K562 (cell line): ENCODE data around the gene NLK. TPM values are rescaled to one million over a fixed set of nuclear protein-coding genes. Genes with fewer than 3 reads are reported as not detected.
A peak's percentile ranks its signal among the peaks of the same experiment; 100 is the strongest.

Source experiments
- HCFC1 ChIP-seq: IDR thresholded peaks from 2 replicates; pipeline ENCODE4 v1.6.1; 2012; ENCODE audit warnings: low read depth, low read length, improper control_type of control experiment
- KDM2B ChIP-seq: fragments of 250-450 bp; sonication (Bioruptor Pico); IDR thresholded peaks from 2 replicates; pipeline ENCODE4 v1.8.0; 2021; ENCODE audit warnings: mild to moderate bottlenecking, moderate library complexity
- MEF2A ChIP-seq: IDR thresholded peaks from 2 replicates; pipeline ENCODE4 v1.6.1; 2011; ENCODE audit warnings: low read depth, mild to moderate bottlenecking, low read length, moderate library complexity; ENCODE audit not compliant: control insufficient read depth
- MXI1 ChIP-seq: IDR thresholded peaks from 2 replicates; pipeline ENCODE4 v1.6.1; 2011; ENCODE audit warnings: low read depth, mild to moderate bottlenecking, improper control_type of control experiment, low read length
- RBM14 ChIP-seq: fragments of 200-400 bp; formaldehyde crosslinking; IDR thresholded peaks from 2 replicates; pipeline ENCODE4 v1.6.1; 2018; ENCODE audit warnings: low read depth, mild to moderate bottlenecking, low read length, moderate library complexity, borderline replicate concordance; ENCODE audit not compliant: insufficient read depth
- RBM25 ChIP-seq: fragments of 200-400 bp; formaldehyde crosslinking; IDR thresholded peaks from 2 replicates; pipeline ENCODE4 v1.6.1; 2018; ENCODE audit warnings: low read length, low read depth, moderate library complexity; ENCODE audit not compliant: severe bottlenecking
- ZNF253 ChIP-seq: fragments of 250-450 bp; sonication (Bioruptor Pico); conservative IDR thresholded peaks from 2 replicates; pipeline ENCODE4 v1.6.1; 2021; ENCODE audit warnings: mild to moderate bottlenecking
- ZNF77 ChIP-seq: fragments of 250-450 bp; sonication (Bioruptor Pico); IDR thresholded peaks from 2 replicates; pipeline ENCODE4 v1.5.0; 2020
- polyA plus RNA-seq, 8 experiments: library from polyadenylated mRNA; depleted of rRNA in 4 of 8; stranded (reverse) in 5 of 8; unstranded in 3 of 8; fragments of >200 nt; fragmentation: Nextera tagmentation in 2 of 8; fragmentation: Illumina TruSeq in 1 of 8; extraction: Ambion mirVana in 2 of 8; extraction: Trizol in 1 of 8; gene quantifications; 2 replicates each; pipeline versions ENCODE4 v1.2.1 to v1.2.3, GENCODE V29; 2011 to 2014; ENCODE audit warnings: inconsistent platforms in 1 of 8, missing spikeins in 1 of 8
- total RNA-seq, 7 experiments: library from RNA; depleted of rRNA in 6 of 7; stranded (reverse); fragments of >200 nt in 6 of 7; fragmentation: Illumina TruSeq in 2 of 7; extraction: Trizol in 2 of 7; gene quantifications; 2 replicates each; pipeline versions ENCODE4 v1.2.1 to v1.2.3, GENCODE V29; 2011 to 2021; ENCODE audit warnings: low replicate concordance in 1 of 7
- TF ChIP-seq, protein P1 (sequence below): fragments of 200-600 bp; sonication (generic); IDR thresholded peaks from one replicate; pipeline ENCODE4 v1.6.1; 2012; ENCODE audit warnings: mild to moderate bottlenecking, low read depth, low read length, inconsistent platforms
- TF ChIP-seq, protein P2 (sequence below): IDR thresholded peaks from 2 replicates; pipeline ENCODE4 v1.6.1; 2016; ENCODE audit warnings: missing genetic modification characterization, missing compliant biosample characterization
- TF ChIP-seq, protein P3 (sequence below), 3 experiments: fragments of 200-800 bp in 1 of 3; fragments of 250-450 bp in 1 of 3; fragments of 450-650 bp in 1 of 3; sonication (Bioruptor Pico) in 1 of 3; sonication (Bioruptor generic) in 1 of 3; formaldehyde crosslinking in 1 of 3; IDR thresholded peaks; 2 replicates each; pipeline versions ENCODE4 v1.6.1 to v1.8.0; 2016 to 2022; ENCODE audit warnings: mild to moderate bottlenecking in 2 of 3, missing genetic modification characterization in 2 of 3, missing compliant biosample characterization in 1 of 3, moderate library complexity in 1 of 3

NLK gene
- total and polyA plus RNA-seq, 9 of the 15 experiments (the other 6 are each of a cell fraction or from before 2014, with no cell fraction given): 10.9 to 59.6 (median 26.7) TPM

DNA sequence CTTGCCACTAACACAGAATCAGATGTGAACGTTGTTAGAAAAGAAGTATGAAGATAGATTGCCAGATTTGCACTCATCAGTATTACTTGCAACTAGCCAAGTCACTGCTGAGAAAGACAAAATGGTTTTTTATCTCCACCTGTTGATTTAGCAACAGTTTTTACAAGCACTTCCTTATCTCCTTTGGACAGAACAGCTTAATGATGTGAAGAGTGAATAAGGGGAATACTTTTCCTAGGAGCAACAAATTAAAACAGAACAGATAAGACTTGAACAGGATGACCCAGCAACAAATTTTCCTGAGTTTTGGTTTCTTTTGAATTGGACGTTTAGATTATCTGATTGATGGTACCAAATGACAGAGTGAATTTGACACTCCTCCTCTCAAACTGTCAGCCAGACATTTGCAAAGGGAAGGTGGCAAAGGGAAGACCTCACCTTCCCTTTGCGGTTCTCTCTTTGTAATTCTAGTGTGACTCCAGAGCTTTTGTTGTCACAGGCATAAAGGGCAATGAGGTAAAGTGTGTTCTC, 130.6 kb downstream of the NLK start (continued):
- TF ChIP-seq, protein P1, sequence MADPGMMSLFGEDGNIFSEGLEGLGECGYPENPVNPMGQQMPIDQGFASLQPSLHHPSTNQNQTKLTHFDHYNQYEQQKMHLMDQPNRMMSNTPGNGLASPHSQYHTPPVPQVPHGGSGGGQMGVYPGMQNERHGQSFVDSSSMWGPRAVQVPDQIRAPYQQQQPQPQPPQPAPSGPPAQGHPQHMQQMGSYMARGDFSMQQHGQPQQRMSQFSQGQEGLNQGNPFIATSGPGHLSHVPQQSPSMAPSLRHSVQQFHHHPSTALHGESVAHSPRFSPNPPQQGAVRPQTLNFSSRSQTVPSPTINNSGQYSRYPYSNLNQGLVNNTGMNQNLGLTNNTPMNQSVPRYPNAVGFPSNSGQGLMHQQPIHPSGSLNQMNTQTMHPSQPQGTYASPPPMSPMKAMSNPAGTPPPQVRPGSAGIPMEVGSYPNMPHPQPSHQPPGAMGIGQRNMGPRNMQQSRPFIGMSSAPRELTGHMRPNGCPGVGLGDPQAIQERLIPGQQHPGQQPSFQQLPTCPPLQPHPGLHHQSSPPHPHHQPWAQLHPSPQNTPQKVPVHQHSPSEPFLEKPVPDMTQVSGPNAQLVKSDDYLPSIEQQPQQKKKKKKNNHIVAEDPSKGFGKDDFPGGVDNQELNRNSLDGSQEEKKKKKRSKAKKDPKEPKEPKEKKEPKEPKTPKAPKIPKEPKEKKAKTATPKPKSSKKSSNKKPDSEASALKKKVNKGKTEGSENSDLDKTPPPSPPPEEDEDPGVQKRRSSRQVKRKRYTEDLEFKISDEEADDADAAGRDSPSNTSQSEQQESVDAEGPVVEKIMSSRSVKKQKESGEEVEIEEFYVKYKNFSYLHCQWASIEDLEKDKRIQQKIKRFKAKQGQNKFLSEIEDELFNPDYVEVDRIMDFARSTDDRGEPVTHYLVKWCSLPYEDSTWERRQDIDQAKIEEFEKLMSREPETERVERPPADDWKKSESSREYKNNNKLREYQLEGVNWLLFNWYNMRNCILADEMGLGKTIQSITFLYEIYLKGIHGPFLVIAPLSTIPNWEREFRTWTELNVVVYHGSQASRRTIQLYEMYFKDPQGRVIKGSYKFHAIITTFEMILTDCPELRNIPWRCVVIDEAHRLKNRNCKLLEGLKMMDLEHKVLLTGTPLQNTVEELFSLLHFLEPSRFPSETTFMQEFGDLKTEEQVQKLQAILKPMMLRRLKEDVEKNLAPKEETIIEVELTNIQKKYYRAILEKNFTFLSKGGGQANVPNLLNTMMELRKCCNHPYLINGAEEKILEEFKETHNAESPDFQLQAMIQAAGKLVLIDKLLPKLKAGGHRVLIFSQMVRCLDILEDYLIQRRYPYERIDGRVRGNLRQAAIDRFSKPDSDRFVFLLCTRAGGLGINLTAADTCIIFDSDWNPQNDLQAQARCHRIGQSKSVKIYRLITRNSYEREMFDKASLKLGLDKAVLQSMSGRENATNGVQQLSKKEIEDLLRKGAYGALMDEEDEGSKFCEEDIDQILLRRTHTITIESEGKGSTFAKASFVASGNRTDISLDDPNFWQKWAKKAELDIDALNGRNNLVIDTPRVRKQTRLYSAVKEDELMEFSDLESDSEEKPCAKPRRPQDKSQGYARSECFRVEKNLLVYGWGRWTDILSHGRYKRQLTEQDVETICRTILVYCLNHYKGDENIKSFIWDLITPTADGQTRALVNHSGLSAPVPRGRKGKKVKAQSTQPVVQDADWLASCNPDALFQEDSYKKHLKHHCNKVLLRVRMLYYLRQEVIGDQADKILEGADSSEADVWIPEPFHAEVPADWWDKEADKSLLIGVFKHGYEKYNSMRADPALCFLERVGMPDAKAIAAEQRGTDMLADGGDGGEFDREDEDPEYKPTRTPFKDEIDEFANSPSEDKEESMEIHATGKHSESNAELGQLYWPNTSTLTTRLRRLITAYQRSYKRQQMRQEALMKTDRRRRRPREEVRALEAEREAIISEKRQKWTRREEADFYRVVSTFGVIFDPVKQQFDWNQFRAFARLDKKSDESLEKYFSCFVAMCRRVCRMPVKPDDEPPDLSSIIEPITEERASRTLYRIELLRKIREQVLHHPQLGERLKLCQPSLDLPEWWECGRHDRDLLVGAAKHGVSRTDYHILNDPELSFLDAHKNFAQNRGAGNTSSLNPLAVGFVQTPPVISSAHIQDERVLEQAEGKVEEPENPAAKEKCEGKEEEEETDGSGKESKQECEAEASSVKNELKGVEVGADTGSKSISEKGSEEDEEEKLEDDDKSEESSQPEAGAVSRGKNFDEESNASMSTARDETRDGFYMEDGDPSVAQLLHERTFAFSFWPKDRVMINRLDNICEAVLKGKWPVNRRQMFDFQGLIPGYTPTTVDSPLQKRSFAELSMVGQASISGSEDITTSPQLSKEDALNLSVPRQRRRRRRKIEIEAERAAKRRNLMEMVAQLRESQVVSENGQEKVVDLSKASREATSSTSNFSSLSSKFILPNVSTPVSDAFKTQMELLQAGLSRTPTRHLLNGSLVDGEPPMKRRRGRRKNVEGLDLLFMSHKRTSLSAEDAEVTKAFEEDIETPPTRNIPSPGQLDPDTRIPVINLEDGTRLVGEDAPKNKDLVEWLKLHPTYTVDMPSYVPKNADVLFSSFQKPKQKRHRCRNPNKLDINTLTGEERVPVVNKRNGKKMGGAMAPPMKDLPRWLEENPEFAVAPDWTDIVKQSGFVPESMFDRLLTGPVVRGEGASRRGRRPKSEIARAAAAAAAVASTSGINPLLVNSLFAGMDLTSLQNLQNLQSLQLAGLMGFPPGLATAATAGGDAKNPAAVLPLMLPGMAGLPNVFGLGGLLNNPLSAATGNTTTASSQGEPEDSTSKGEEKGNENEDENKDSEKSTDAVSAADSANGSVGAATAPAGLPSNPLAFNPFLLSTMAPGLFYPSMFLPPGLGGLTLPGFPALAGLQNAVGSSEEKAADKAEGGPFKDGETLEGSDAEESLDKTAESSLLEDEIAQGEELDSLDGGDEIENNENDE: no peak
- TF ChIP-seq ZNF77 (CRISPR knock-in tag) (no peak), MEF2A (no peak), KDM2B (CRISPR knock-in tag) (no peak), HCFC1 (no peak), ZNF253 (CRISPR knock-in tag) (no peak), MXI1 (peak; percentile 21; the same call in 1 of the 2 replicates), RBM25 (no peak), RBM14 (no peak)
- TF ChIP-seq, protein P2, sequence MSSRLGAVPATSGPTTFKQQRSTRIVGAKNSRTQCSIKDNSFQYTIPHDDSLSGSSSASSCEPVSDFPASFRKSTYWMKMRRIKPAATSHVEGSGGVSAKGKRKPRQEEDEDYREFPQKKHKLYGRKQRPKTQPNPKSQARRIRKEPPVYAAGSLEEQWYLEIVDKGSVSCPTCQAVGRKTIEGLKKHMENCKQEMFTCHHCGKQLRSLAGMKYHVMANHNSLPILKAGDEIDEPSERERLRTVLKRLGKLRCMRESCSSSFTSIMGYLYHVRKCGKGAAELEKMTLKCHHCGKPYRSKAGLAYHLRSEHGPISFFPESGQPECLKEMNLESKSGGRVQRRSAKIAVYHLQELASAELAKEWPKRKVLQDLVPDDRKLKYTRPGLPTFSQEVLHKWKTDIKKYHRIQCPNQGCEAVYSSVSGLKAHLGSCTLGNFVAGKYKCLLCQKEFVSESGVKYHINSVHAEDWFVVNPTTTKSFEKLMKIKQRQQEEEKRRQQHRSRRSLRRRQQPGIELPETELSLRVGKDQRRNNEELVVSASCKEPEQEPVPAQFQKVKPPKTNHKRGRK (tag): no peak
- TF ChIP-seq, protein P3, sequence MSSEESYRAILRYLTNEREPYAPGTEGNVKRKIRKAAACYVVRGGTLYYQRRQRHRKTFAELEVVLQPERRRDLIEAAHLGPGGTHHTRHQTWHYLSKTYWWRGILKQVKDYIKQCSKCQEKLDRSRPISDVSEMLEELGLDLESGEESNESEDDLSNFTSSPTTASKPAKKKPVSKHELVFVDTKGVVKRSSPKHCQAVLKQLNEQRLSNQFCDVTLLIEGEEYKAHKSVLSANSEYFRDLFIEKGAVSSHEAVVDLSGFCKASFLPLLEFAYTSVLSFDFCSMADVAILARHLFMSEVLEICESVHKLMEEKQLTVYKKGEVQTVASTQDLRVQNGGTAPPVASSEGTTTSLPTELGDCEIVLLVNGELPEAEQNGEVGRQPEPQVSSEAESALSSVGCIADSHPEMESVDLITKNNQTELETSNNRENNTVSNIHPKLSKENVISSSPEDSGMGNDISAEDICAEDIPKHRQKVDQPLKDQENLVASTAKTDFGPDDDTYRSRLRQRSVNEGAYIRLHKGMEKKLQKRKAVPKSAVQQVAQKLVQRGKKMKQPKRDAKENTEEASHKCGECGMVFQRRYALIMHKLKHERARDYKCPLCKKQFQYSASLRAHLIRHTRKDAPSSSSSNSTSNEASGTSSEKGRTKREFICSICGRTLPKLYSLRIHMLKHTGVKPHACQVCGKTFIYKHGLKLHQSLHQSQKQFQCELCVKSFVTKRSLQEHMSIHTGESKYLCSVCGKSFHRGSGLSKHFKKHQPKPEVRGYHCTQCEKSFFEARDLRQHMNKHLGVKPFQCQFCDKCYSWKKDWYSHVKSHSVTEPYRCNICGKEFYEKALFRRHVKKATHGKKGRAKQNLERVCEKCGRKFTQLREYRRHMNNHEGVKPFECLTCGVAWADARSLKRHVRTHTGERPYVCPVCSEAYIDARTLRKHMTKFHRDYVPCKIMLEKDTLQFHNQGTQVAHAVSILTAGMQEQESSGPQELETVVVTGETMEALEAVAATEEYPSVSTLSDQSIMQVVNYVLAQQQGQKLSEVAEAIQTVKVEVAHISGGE (CRISPR knock-in tag; IDR thresholded peaks at IDR 0.05): peak in 1 of 3 experiments; percentile 73; a peak in 1 of 6 replicates
